WTC11 (cell line): ENCODE data around the gene RGL1.

Experiments
- CREB1 ChIP-seq: sonication (generic); formaldehyde crosslinking; IDR thresholded peaks from 2 replicates; pipeline ENCODE4 v1.8.0; 2023; ENCODE audit warnings: mild to moderate bottlenecking, missing genetic modification reagents
- CTCF ChIP-seq: fragments of 200-600 bp; IDR thresholded peaks from 2 replicates; pipeline ENCODE4 v1.8.0; 2022; ENCODE audit warnings: antibody characterized with exemption
- ELF4 ChIP-seq: sonication (generic); formaldehyde crosslinking; IDR thresholded peaks from 2 replicates; pipeline ENCODE4 v1.8.1; 2022; ENCODE audit warnings: low read depth, mild to moderate bottlenecking, moderate library complexity, missing genetic modification reagents
- FOXP1 ChIP-seq: sonication (generic); formaldehyde crosslinking; IDR thresholded peaks from 2 replicates; pipeline ENCODE4 v1.8.0; 2022; ENCODE audit warnings: missing genetic modification reagents, mild to moderate bottlenecking, moderate library complexity, borderline replicate concordance
- MAX ChIP-seq: sonication (generic); formaldehyde crosslinking; IDR thresholded peaks from 2 replicates; pipeline ENCODE4 v1.8.0; 2022; ENCODE audit warnings: mild to moderate bottlenecking, missing genetic modification reagents
- NR2C2 ChIP-seq: sonication (generic); formaldehyde crosslinking; IDR thresholded peaks from 2 replicates; pipeline ENCODE4 v1.8.0; 2022; ENCODE audit warnings: mild to moderate bottlenecking, missing genetic modification reagents
- SMAD3 ChIP-seq: sonication (generic); formaldehyde crosslinking; IDR thresholded peaks from 2 replicates; pipeline ENCODE4 v1.8.0; 2022; ENCODE audit warnings: missing genetic modification reagents, mild to moderate bottlenecking, borderline replicate concordance
- SP1 ChIP-seq: sonication (generic); formaldehyde crosslinking; conservative IDR thresholded peaks from 2 replicates; pipeline ENCODE4 v1.8.1; 2022; ENCODE audit warnings: missing genetic modification reagents
- ZNF317 ChIP-seq: sonication (generic); formaldehyde crosslinking; IDR thresholded peaks from 2 replicates; pipeline ENCODE4 v1.8.1; 2023; ENCODE audit warnings: low read depth, mild to moderate bottlenecking, moderate library complexity, missing genetic modification reagents, borderline replicate concordance
- ZNF671 ChIP-seq: fragments of 250-450 bp; sonication (Bioruptor Pico); IDR thresholded peaks from 2 replicates; pipeline ENCODE4 v1.8.0; 2021; ENCODE audit warnings: mild to moderate bottlenecking

- TF ChIP-seq ZNF317 (no peak), SMAD3 (CRISPR knock-in tag) (no peak), CTCF (no peak), FOXP1 (CRISPR knock-in tag) (no peak), CREB1 (CRISPR knock-in tag) (no peak), ZNF671 (CRISPR knock-in tag) (no peak), NR2C2 (no peak), MAX (no peak), ELF4 (CRISPR knock-in tag) (no peak), SP1 (no peak)
Measured at GRCh38 chr1:183791319-183791718, 13.6 kb upstream of the RGL1 start.
